Dedifferentiated amniotic fluid mesenchymal stem cell (primary cell): ENCODE measurements around the gene REM2.

Experiments
- DNase-seq: peaks from one replicate; pipeline ENCODE4 v3.0.0-alpha.2; 2016; ENCODE audit errors: extremely low spot score

Gene REM2

GRCh38 chr14:22929104-22929960 lies 46.3 kb downstream of the REM2 start, which contains the start of gene PRMT5:
PRMT5 (minus strand) TSS chr14:22929376; CDS start chr14:22929361, 15 bp downstream.
- peak; percentile 100 for DNase-seq

- DNase-seq, result no peak
These were observed 46.9 kb downstream of the REM2 start for GRCh38 chr14:22929961-22930364.

DNA sequence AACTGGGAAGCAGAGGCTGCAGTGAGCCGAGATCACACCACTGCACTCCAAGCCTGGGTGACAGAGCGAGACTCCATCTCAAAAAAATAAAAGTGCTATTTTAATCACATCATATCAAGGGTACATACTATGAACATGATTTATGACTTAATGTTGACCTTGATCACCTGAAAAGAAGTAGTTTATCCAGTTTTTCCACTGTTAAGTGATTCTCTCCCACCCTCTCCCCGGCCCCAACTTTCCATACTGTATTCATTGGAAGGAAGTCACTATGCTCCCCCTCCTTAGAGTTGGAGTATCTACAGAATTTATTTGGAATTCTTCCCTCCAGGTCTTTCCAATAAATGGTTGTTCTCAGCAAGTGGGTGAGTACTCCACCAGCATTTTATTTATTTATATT lies 49.1 kb downstream of the REM2 start:
- DNase-seq, result no peak

DNA sequence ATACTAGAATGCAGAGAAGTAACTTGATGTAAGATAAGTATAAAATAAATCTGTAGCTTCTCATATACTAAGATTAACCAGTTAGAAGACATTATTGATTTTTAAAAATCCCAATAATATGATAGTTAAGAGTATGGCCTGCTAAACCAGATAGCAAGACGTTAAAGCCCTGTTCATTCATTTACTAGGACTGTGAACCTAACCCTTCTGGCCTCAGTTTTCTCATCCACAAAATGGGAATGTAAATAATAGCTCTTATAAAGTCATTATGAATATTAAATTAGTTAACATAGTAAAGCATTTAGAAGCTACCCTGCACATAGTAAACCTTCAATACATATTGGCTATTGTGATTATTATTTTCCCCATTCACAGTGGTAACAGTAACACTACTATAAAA lies 52.1 kb downstream of the REM2 start:
- no peak for DNase-seq
